Measurements from ENCODE around the gene BASP1. TPM values are rescaled to one million over a fixed set of nuclear protein-coding genes. Genes with fewer than 3 reads are reported as not detected.
"Not testable (repeated sequence)": the region's sequence is repeated elsewhere in the genome, so short reads cannot be mapped to it uniquely, and the experiment has no call there.

BASP1 gene
- total RNA-seq, 2 experiments from 2014 or later: 0.15 to 0.42 TPM

GRCh38 chr5:17233488-17233887 is 16.1 kb downstream of the BASP1 start:
- CTCF ChIA-PET: no interaction called here

GRCh38 chr5:17234374-17234773 is 16.9 kb downstream of the BASP1 start:
- POLR2A ChIA-PET: no interaction called here
- Mint-ChIP-seq H3K4me1 (no peaks in the 10 kb centered on the region), H3K36me3 (ENCODE audit: low read depth) (no peaks in the 10 kb centered on the region), H3K9me3 (no peaks in the 10 kb centered on the region), H3K27me3 (no peaks in the 10 kb centered on the region), H3K4me3 (no peak overlapping the region), H3K27ac (no peak overlapping the region)
- DNase-seq: no peak
- CTCF ChIA-PET: interaction anchor here (0.7 kb wide), 1 partner anchor 9 kb away, joined by 4 read pairs; no protein-coding TSS in a partner anchor

More at GRCh38 chr5:17233488-17233887, 16.1 kb downstream of the BASP1 start:
- no peaks in the 10 kb centered on the region for H3K27me3 Mint-ChIP-seq
- H3K27ac Mint-ChIP-seq: no peak overlapping the region
- no peaks in the 10 kb centered on the region for H3K36me3 Mint-ChIP-seq (ENCODE audit: low read depth)
- POLR2A ChIA-PET: no interaction called here
- H3K9me3 Mint-ChIP-seq: no peaks in the 10 kb centered on the region
- no peak overlapping the region for H3K4me3 Mint-ChIP-seq
- DNase-seq: no peak
- H3K4me1 Mint-ChIP-seq: peaks cover 5% of the 10 kb centered on the region

GRCh38 chr5:17235731-17236330 is 18.4 kb downstream of the BASP1 start:
- no peak overlapping the region for H3K27ac Mint-ChIP-seq
- POLR2A ChIA-PET: no interaction called here
- DNase-seq: no peak
- CTCF ChIA-PET: no interaction called here
- H3K27me3 Mint-ChIP-seq: no peaks in the 10 kb centered on the region
- H3K36me3 Mint-ChIP-seq (ENCODE audit: low read depth): no peaks in the 10 kb centered on the region
- H3K4me1 Mint-ChIP-seq: no peaks in the 10 kb centered on the region
- H3K4me3 Mint-ChIP-seq: no peak overlapping the region
- H3K9me3 Mint-ChIP-seq: no peaks in the 10 kb centered on the region

- Mint-ChIP-seq H3K4me3 (no peak overlapping the region), H3K27ac (no peak overlapping the region)
- CTCF ChIA-PET: no interaction called here
These were observed 21.1 kb downstream of the BASP1 start for GRCh38 chr5:17238521-17239041.

GRCh38 chr5:17239953-17240352 is 22.5 kb downstream of the BASP1 start:
- H3K4me1 Mint-ChIP-seq: no peaks in the 10 kb centered on the region
- H3K36me3 Mint-ChIP-seq (ENCODE audit: low read depth): no peaks in the 10 kb centered on the region
- POLR2A ChIA-PET: no interaction called here
- H3K9me3 Mint-ChIP-seq: no peaks in the 10 kb centered on the region
- H3K27ac Mint-ChIP-seq: no peak overlapping the region
- H3K27me3 Mint-ChIP-seq: no peaks in the 10 kb centered on the region
- no peak overlapping the region for H3K4me3 Mint-ChIP-seq
- no peak for DNase-seq
- CTCF ChIA-PET: no interaction called here

More at GRCh38 chr5:17238521-17239041, 21.1 kb downstream of the BASP1 start:
- Mint-ChIP-seq H3K9me3 (no peaks in the 10 kb centered on the region), H3K27me3 (no peaks in the 10 kb centered on the region), H3K36me3 (ENCODE audit: low read depth) (no peaks in the 10 kb centered on the region), H3K4me1 (no peaks in the 10 kb centered on the region)
- DNase-seq: no peak
- POLR2A ChIA-PET: no interaction called here

GRCh38 chr5:17240487-17240886 is 23.1 kb downstream of the BASP1 start:
- H3K27ac Mint-ChIP-seq: no peak overlapping the region
- H3K4me1 Mint-ChIP-seq: no peaks in the 10 kb centered on the region
- no peak for DNase-seq
- H3K4me3 Mint-ChIP-seq: no peak overlapping the region
- CTCF ChIA-PET: no interaction called here
- no peaks in the 10 kb centered on the region for H3K27me3 Mint-ChIP-seq
- no peaks in the 10 kb centered on the region for H3K36me3 Mint-ChIP-seq (ENCODE audit: low read depth)
- POLR2A ChIA-PET: no interaction called here
- no peaks in the 10 kb centered on the region for H3K9me3 Mint-ChIP-seq

GRCh38 chr5:17241635-17242034 is 24.2 kb downstream of the BASP1 start:
- no peak overlapping the region for H3K4me3 Mint-ChIP-seq
- no peak overlapping the region for H3K27ac Mint-ChIP-seq
- H3K36me3 Mint-ChIP-seq (ENCODE audit: low read depth): no peaks in the 10 kb centered on the region
- no peaks in the 10 kb centered on the region for H3K4me1 Mint-ChIP-seq
- POLR2A ChIA-PET: no interaction called here
- CTCF ChIA-PET: no interaction called here
- no peak for DNase-seq
- no peaks in the 10 kb centered on the region for H3K9me3 Mint-ChIP-seq
- no peaks in the 10 kb centered on the region for H3K27me3 Mint-ChIP-seq

GRCh38 chr5:17243287-17244063 is 26.0 kb downstream of the BASP1 start:
- Mint-ChIP-seq H3K27ac (no peak overlapping the region), H3K9me3 (no peaks in the 10 kb centered on the region), H3K36me3 (ENCODE audit: low read depth) (no peaks in the 10 kb centered on the region), H3K4me3 (no peak overlapping the region), H3K27me3 (no peaks in the 10 kb centered on the region), H3K4me1 (no peaks in the 10 kb centered on the region)
- POLR2A ChIA-PET: no interaction called here
- CTCF ChIA-PET: interaction anchor here (0.6 kb wide), 1 partner anchor 9 kb away, joined by 4 read pairs; no protein-coding TSS in a partner anchor
- DNase-seq: no peak

- Mint-ChIP-seq H3K9me3 (no peaks in the 10 kb centered on the region), H3K4me3 (no peak overlapping the region), H3K27me3 (no peaks in the 10 kb centered on the region), H3K4me1 (no peaks in the 10 kb centered on the region), H3K36me3 (ENCODE audit: low read depth) (no peaks in the 10 kb centered on the region), H3K27ac (no peak overlapping the region)
- no peak for DNase-seq
- POLR2A ChIA-PET: no interaction called here
- CTCF ChIA-PET: no interaction called here
These were observed 31.7 kb downstream of the BASP1 start for GRCh38 chr5:17249029-17249634.

GRCh38 chr5:17249841-17250240 is 32.4 kb downstream of the BASP1 start:
- H3K4me3 Mint-ChIP-seq; POLR2A ChIA-PET; H3K36me3 Mint-ChIP-seq (ENCODE audit: low read depth); DNase-seq; H3K27me3 Mint-ChIP-seq; H3K4me1 Mint-ChIP-seq; CTCF ChIA-PET; H3K27ac Mint-ChIP-seq; H3K9me3 Mint-ChIP-seq: not testable (repeated sequence)

- H3K9me3 Mint-ChIP-seq: no peaks in the 10 kb centered on the region
- H3K4me3 Mint-ChIP-seq: no peak overlapping the region
These were observed 35.1 kb downstream of the BASP1 start for GRCh38 chr5:17252543-17252942.

GRCh38 chr5:17255471-17256021 is 38.1 kb downstream of the BASP1 start:
- POLR2A ChIA-PET: no interaction called here
- CTCF ChIA-PET: no interaction called here

More at GRCh38 chr5:17252543-17252942, 35.1 kb downstream of the BASP1 start:
- no peaks in the 10 kb centered on the region for H3K36me3 Mint-ChIP-seq (ENCODE audit: low read depth)
- CTCF ChIA-PET: no interaction called here
- no peak overlapping the region for H3K27ac Mint-ChIP-seq
- no peaks in the 10 kb centered on the region for H3K27me3 Mint-ChIP-seq
- POLR2A ChIA-PET: no interaction called here
- no peaks in the 10 kb centered on the region for H3K4me1 Mint-ChIP-seq
- DNase-seq: no peak

GRCh38 chr5:17256171-17256570 is 38.7 kb downstream of the BASP1 start:
- no peak for DNase-seq
- POLR2A ChIA-PET: no interaction called here

More at GRCh38 chr5:17255471-17256021, 38.1 kb downstream of the BASP1 start:
- no peaks in the 10 kb centered on the region for H3K36me3 Mint-ChIP-seq (ENCODE audit: low read depth)
- H3K9me3 Mint-ChIP-seq: no peaks in the 10 kb centered on the region
- no peak for DNase-seq
- H3K27ac Mint-ChIP-seq: no peak overlapping the region
- H3K4me1 Mint-ChIP-seq: no peaks in the 10 kb centered on the region
- no peak overlapping the region for H3K4me3 Mint-ChIP-seq
- no peaks in the 10 kb centered on the region for H3K27me3 Mint-ChIP-seq

More at GRCh38 chr5:17256171-17256570, 38.7 kb downstream of the BASP1 start:
- Mint-ChIP-seq H3K9me3 (no peaks in the 10 kb centered on the region), H3K4me3 (no peak overlapping the region), H3K36me3 (ENCODE audit: low read depth) (no peaks in the 10 kb centered on the region), H3K27me3 (no peaks in the 10 kb centered on the region), H3K27ac (no peak overlapping the region), H3K4me1 (no peaks in the 10 kb centered on the region)
- CTCF ChIA-PET: no interaction called here
